Neural progenitor cell (in vitro differentiated cells): ENCODE measurements around the gene LINS1.

Source experiments
- EZH2 ChIP-seq: fragments of 200-600 bp; sonication (generic); IDR thresholded peaks from 2 replicates; pipeline ENCODE4 v1.6.1; 2017; ENCODE audit warnings: antibody characterized with exemption, mild to moderate bottlenecking, moderate library complexity
- TF ChIP-seq, protein P1 (sequence below): fragments of 200-600 bp; sonication (generic); IDR thresholded peaks from 2 replicates; pipeline ENCODE4 v1.5.1; 2017; ENCODE audit warnings: antibody characterized with exemption, mild to moderate bottlenecking

DNA sequence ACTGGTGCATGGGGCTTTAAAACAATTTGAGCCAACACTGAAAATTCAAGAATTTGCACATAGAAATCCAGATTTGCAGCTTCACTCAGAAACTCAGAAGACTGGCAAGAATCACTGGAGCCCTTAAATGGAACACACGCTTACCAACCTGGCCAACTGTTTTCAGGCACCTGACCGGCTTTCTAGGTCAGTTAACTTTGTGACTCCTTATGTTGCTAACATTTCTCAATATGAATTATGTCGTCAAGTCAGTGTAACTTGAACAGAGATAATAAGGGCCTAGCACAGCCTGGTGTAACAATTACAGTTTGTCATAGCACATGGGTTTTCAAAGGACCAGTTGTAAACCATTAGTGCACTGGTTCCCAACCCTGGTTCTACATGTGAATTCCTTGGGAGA lies 80.1 kb downstream of the LINS1 start:
- TF ChIP-seq, protein P1, sequence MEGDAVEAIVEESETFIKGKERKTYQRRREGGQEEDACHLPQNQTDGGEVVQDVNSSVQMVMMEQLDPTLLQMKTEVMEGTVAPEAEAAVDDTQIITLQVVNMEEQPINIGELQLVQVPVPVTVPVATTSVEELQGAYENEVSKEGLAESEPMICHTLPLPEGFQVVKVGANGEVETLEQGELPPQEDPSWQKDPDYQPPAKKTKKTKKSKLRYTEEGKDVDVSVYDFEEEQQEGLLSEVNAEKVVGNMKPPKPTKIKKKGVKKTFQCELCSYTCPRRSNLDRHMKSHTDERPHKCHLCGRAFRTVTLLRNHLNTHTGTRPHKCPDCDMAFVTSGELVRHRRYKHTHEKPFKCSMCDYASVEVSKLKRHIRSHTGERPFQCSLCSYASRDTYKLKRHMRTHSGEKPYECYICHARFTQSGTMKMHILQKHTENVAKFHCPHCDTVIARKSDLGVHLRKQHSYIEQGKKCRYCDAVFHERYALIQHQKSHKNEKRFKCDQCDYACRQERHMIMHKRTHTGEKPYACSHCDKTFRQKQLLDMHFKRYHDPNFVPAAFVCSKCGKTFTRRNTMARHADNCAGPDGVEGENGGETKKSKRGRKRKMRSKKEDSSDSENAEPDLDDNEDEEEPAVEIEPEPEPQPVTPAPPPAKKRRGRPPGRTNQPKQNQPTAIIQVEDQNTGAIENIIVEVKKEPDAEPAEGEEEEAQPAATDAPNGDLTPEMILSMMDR: no peak
- TF ChIP-seq EZH2: no peak
